Coronary artery (tissue), 2 donors: ENCODE measurements around the gene SLCO6A1.

Experiments used
- DNase-seq: peaks from one replicate; pipeline ENCODE4 v3.0.0-alpha.2; 2017; ENCODE audit warnings: low spot score
- H3K27ac ChIP-seq, 2 donors: fragments of 200-600 bp; sonication (generic); one replicate each; pipeline ENCODE4 v1.5.1; 2016 to 2019
- H3K4me3 ChIP-seq: fragments of 200-600 bp; sonication (generic); 2 replicates; pipeline ENCODE4 v1.5.1; 2016; ENCODE audit warnings: mild to moderate bottlenecking, moderate library complexity
- CTCF ChIP-seq: fragments of 200-600 bp; sonication (generic); IDR thresholded peaks from one replicate; pipeline ENCODE4 v1.5.1; 2019; ENCODE audit warnings: antibody characterized with exemption

The SLCO6A1 gene

GRCh38 chr5:102451082-102451481 is 47.7 kb downstream of the SLCO6A1 start:
- no peak for DNase-seq

GRCh38 chr5:102450313-102450990 is 48.3 kb downstream of the SLCO6A1 start:
- TF ChIP-seq CTCF, result no peak
- DNase-seq, result no peak
- Histone ChIP-seq H3K4me3 (no peak overlapping the region), H3K27ac (no peak overlapping the region)

More at GRCh38 chr5:102451082-102451481, 47.7 kb downstream of the SLCO6A1 start:
- TF ChIP-seq CTCF, result no peak
- H3K27ac ChIP-seq, result no peak overlapping the region
- no peak overlapping the region for H3K4me3 ChIP-seq

- TF ChIP-seq CTCF, result no peak
- no peak overlapping the region for H3K4me3 ChIP-seq
- H3K27ac ChIP-seq, result no peak overlapping the region
- DNase-seq, result no peak
Measured at GRCh38 chr5:102433473-102433872, 65.3 kb downstream of the SLCO6A1 start.

GRCh38 chr5:102421647-102422046 is 77.2 kb downstream of the SLCO6A1 start:
- no peak overlapping the region for H3K27ac ChIP-seq
- no peak for DNase-seq
- H3K4me3 ChIP-seq, result no peak overlapping the region
- TF ChIP-seq CTCF, result no peak

GRCh38 chr5:102418531-102418930 is 80.3 kb downstream of the SLCO6A1 start:
- DNase-seq, result no peak
- Histone ChIP-seq H3K27ac (no peak overlapping the region), H3K4me3 (no peak overlapping the region)
- TF ChIP-seq CTCF, result no peak

GRCh38 chr5:102414448-102414847 is 84.4 kb downstream of the SLCO6A1 start:
- H3K4me3 ChIP-seq, result no peak overlapping the region
- DNase-seq, result no peak
- no peak overlapping the region for H3K27ac ChIP-seq
- no peak for TF ChIP-seq CTCF

- Histone ChIP-seq H3K4me3 (no peak overlapping the region), H3K27ac (no peak overlapping the region)
- no peak for TF ChIP-seq CTCF
- no peak for DNase-seq
Measured at GRCh38 chr5:102388235-102388634, 110.6 kb downstream of the SLCO6A1 start.
